KOPT-K1 (cell line): ENCODE measurements around the gene HIGD1A.

Source experiments
- H3K27ac ChIP-seq: fragments of 200-600 bp; sonication (generic); 2 replicates; pipeline ENCODE4 v1.5.1; 2016; ENCODE audit warnings: antibody characterized with exemption, mild to moderate bottlenecking, low read depth, low read length; ENCODE audit not compliant: poor library complexity, severe bottlenecking
- H3K36me3 ChIP-seq: fragments of 200-600 bp; sonication (generic); 2 replicates; pipeline ENCODE4 v1.5.1; 2017; ENCODE audit warnings: antibody characterized with exemption, mild to moderate bottlenecking, low read length, moderate library complexity; ENCODE audit not compliant: insufficient read depth
- H3K9me3 ChIP-seq: fragments of 200-600 bp; sonication (generic); 2 replicates; pipeline ENCODE4 v1.5.1; 2017; ENCODE audit warnings: antibody characterized with exemption, low read length, mild to moderate bottlenecking; ENCODE audit not compliant: insufficient read depth, poor library complexity, severe bottlenecking

Gene HIGD1A

DNA sequence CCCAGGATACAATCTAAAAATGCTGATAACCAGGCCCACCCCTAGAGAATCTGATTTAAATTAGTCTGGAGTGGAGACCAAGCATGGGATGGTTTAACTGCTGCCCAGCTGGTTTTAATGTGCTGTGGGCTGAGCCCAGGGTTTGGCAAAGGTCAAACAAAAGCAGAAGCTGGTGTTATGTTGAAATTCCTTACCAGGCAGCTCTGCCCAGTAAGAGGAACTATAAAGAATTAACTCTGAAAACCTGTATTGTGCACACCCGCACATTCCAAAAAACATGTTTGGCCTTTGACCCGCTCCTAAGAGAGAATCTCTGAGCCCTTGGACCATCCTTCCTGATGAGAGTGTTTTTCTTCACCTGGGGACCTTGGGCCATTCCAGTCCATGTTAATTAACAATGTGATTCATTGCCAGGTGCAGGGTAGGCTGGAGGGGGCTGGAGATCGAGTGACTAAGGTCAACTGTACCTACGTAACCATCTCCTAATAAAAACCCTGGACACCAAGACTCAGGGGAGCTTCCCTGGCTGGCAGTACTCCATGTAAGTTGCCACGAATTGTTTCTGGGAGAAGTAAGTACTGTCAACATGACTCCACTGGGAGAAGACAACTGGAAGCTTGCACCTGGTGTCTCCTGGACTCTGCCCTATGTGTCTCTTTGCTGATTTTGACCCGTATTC lies 42.1 kb downstream of the HIGD1A start:
- no peaks in the 10 kb centered on the region for H3K9me3 ChIP-seq
- H3K36me3 ChIP-seq: no peaks in the 10 kb centered on the region
- no peak overlapping the region for H3K27ac ChIP-seq

DNA sequence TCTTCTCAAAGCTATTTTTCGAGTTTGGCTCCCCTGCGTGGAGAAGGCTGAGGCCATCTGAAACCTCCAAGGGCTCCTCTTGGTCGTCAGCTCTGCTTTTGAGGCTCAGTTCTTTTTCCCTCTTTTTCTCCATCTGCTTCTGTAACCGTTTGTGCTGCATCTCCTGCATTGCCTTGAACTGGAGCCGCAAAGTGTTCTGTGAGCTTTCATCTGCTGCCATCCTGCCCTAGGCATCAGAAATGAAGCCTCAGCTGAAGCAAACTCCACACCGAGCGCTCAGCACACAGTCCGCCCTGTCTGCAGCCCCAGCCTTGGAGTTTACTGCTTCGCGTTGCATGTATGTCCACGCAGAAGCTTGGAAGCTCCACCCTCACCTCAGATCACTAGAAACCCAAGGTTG lies 46.2 kb downstream of the HIGD1A start:
- Histone ChIP-seq H3K36me3 (no peaks in the 10 kb centered on the region), H3K27ac (no peak overlapping the region)

DNA sequence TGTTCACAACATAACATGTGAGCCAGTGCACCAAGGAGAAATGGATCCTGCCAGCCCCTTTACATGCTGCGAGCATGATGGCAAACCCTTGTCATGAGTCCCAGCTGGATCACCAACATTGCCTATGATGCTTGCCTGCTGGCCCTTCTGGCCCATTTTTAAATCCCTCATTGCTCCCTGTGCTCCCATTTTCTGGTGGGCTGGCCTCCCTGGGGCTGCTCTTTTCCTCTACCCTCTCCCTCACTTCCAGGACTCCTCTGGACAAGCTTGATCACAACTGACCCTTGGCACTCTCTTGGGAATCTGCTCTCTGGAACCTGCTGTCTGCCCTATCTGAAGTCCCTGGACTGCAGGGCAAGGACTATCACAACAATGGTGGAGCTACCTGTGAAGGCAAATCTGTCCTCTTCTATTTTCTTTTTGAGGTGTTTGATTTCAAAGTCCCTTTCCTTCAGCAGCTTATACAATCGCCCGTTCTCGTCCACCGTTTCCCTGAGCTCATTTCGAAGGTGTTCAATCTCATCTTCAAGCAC lies 47.5 kb downstream of the HIGD1A start:
- Histone ChIP-seq H3K27ac (no peak overlapping the region), H3K9me3 (no peaks in the 10 kb centered on the region)

More for the DNA sequence above, 46.2 kb downstream of the HIGD1A start:
- no peaks in the 10 kb centered on the region for H3K9me3 ChIP-seq

DNA sequence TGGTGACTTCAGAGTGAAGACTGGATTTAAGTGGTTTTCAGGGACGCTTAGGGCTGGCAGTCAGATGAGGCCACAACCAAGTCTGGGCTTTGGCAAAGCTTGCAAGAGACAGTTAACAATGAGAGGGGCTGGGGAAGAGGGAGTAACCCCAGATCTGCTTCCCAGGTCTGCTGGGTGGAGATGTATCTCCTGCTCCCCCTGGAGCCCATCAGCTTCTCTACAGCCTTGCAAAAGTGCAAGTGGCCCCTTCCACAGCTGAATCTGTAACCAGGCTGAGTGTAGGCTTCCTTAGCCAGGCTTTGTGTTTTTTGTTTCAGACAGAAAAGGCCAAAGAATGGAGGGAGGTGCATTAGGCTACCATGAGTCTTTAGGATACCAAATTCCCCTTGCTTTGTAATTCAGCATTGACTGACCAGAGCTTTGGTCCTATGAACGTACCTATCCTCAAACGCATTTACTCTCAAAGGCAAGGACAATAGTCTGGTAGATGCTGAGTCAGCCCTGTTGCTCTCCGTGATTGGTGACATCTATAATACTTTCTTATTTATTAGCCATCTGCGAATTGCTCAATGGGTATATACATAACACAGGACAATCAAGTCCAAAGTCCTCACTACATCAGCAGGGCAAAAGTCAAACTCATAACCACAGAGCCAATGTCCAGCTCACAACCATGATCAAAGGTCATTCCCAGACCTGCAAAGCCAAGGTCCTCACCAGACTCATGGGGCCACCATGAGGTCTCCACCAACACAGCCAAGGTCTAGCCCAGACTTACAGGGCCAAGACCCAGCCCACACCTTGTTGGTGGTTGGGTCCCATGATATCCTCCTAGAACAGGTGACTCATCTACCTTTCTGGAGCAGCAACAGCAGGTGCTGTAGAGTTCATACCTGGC lies 48.4 kb downstream of the HIGD1A start:
- Histone ChIP-seq H3K9me3 (no peaks in the 10 kb centered on the region), H3K36me3 (no peaks in the 10 kb centered on the region), H3K27ac (no peak overlapping the region)

More for the DNA sequence above, 47.5 kb downstream of the HIGD1A start:
- no peaks in the 10 kb centered on the region for H3K36me3 ChIP-seq

DNA sequence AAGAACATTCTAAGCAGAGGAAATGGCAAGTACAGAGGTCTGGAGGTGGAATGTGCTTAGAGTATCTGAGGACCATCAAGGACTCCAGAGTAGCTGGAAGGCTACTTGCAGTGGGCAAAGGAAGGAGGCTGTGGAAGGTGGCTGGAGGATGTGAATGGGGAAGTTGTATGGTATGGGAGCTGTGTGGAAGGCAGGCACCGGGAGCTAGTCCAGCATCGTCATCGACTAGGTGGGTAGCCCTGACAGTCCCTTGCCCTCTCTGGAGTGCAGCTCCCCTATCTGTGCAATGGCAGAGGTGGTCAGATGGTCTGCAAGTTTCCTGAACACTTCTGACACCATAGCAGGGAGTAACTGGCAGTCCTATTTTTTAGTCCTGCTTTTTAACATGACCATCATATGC lies 50.5 kb downstream of the HIGD1A start:
- H3K27ac ChIP-seq: no peak overlapping the region
- H3K36me3 ChIP-seq: no peaks in the 10 kb centered on the region

DNA sequence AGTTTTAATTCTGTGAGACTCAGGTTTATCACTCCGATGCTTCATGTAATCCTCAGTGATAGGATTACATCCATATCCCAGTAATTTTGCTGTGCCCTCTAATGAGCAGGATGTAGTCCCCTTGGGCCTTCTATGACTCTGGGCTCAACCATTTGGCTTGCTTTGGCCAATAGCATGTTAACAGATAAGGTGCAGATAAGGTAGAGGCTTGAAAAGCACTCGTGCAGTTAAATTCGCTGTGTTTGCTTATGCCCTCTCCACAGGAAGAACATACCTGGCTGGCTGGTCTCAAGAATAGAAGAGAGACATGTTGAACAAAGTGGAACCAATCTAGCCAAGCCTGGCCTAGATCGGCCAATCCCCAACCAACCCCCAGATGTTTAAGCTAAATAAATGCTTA lies 51.3 kb downstream of the HIGD1A start:
- Histone ChIP-seq H3K9me3 (no peaks in the 10 kb centered on the region), H3K36me3 (no peaks in the 10 kb centered on the region), H3K27ac (no peak overlapping the region)

More for the DNA sequence above, 50.5 kb downstream of the HIGD1A start:
- no peaks in the 10 kb centered on the region for H3K9me3 ChIP-seq

DNA sequence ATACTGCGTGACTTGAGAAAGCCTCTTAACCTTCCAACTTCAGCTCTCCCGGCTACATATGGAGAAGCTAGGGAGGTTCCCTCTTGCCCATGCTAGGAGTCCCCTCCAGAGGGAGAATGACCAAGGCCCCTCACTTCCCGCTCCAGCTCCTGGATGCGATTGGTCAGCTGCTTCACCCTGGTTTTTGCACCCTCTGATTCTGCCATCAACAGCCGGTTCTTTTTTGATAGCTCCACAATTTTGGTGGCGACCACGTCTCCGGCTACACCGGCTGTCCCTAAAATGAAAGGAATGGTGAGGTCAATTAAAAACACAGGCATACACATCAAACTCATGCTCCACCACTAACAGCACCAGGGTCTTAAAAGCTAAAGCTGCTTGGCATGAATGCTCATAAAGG lies 51.8 kb downstream of the HIGD1A start:
- no peaks in the 10 kb centered on the region for H3K9me3 ChIP-seq
- H3K27ac ChIP-seq: no peak overlapping the region
- no peaks in the 10 kb centered on the region for H3K36me3 ChIP-seq

DNA sequence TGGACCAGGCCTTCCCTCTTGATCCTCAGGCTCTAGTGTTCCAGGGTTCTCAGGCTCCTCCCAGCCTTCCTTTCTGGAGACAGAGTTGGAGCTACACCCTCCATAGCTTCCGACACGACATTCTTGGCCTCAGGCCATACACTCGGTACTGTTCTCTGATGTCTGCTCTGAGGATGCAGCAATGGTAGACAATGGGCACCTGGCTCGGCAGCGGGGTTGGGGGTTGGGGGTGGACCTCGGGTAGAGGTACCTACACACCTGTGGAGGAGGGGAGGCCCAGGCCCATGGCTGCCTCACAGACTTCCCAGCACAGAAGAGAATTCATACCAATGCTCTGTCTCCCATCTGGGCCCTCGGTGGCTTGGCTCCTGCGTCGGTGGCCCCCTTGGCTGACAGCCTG lies 52.7 kb downstream of the HIGD1A start:
- Histone ChIP-seq H3K27ac (no peak overlapping the region), H3K9me3 (no peaks in the 10 kb centered on the region), H3K36me3 (no peaks in the 10 kb centered on the region)

DNA sequence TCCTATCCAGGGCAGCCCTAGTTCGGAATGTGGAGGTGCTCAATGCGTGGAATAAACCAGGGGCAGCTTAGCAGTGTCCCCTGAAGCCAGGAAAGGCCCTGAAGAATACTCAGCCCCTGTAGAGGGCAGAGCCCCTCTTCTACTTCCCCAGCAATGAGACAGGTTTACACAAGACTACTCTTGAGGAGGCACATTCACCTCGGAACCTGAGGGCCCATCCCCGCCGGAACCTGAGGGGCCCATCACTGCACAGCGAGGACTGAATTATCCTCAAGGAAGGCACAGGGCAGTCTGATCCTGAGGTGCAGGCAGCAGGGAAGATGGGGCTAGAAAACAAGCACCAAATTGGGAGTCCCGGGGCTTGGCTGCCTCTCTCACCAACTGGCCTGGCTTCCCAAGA lies 53.5 kb downstream of the HIGD1A start:
- no peaks in the 10 kb centered on the region for H3K36me3 ChIP-seq
- H3K9me3 ChIP-seq: no peaks in the 10 kb centered on the region

DNA sequence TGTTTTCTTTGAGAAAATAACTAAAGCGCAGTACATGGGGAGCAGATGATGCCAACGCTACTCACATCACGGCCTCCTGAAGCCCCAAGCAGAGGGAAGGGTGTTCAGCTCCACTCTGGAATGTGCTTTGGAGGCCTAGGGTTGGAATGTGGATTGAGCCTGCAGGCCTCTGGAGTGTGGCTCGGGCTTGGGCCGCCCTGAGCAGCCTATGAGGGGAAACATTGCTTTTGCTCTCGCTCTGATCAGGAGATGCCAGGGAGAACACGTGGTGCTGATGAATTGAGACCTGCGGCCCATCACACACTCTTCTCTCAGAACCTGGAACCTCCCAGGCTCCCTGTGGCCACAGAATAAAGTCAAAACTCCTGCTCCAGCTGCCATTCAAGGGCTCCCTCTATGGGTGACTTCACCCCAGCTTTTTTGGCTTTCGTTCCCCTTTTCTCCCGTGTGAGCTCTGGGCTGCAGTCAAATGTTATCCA lies 54.5 kb downstream of the HIGD1A start:
- Histone ChIP-seq H3K27ac (no peak overlapping the region), H3K9me3 (no peaks in the 10 kb centered on the region), H3K36me3 (no peaks in the 10 kb centered on the region)

More for the DNA sequence above, 53.5 kb downstream of the HIGD1A start:
- no peak overlapping the region for H3K27ac ChIP-seq

DNA sequence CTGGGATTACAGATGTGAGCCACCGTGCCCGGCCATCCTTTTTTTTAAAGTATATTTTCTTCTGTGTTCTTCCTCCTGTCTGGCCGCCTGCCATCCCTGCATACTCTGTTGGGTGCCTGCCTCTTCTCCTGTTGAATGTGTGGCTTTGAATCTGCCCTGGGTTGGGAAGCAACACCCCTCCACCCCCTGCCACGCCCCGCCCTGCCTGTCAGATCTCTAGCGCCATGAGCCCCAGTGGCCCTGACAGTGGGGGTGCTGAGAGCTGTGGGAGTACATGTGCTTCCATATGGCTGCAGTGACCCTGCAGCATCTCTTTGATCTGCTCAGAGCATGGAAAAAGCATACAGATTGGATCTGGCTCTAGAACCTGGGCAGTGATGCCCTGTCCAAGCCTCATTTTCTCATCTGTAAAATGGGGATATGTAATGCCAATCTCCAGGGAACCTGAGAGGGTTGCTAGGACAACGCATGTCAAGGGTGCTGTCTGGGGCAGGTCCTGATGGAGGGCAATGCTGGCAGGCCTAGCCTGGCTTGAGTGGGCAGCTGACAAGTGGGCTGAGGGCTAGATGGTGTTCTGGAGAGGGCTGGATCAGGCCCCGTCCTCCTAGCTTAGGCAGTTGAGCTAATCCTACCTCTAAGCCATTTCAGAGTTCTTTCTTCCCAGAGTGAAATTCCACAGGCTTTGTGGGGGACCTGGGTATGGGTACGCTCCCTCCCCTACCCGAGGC lies 55.1 kb downstream of the HIGD1A start:
- H3K36me3 ChIP-seq: no peaks in the 10 kb centered on the region
- no peaks in the 10 kb centered on the region for H3K9me3 ChIP-seq
- no peak overlapping the region for H3K27ac ChIP-seq

DNA sequence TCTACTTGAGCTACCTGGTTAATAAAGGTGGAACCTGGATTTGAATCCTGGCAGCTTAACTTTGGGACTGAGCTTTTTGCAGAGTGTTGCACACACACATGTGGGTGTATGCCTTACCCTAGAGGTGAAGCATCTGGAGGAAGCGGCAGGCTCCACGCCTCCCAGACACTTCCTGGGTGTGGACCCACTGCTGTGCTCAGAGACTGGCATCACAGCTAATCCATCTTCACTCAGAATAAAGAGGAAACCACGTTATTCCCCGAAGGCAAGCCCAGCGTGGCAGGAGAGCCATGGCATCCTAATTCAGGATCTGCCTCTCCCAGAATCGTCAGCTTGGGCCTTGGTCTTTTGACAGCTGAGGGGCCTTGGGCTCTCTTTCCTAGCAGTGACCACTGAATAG lies 56.7 kb downstream of the HIGD1A start:
- no peaks in the 10 kb centered on the region for H3K9me3 ChIP-seq
- H3K36me3 ChIP-seq: no peaks in the 10 kb centered on the region
- H3K27ac ChIP-seq: no peak overlapping the region

DNA sequence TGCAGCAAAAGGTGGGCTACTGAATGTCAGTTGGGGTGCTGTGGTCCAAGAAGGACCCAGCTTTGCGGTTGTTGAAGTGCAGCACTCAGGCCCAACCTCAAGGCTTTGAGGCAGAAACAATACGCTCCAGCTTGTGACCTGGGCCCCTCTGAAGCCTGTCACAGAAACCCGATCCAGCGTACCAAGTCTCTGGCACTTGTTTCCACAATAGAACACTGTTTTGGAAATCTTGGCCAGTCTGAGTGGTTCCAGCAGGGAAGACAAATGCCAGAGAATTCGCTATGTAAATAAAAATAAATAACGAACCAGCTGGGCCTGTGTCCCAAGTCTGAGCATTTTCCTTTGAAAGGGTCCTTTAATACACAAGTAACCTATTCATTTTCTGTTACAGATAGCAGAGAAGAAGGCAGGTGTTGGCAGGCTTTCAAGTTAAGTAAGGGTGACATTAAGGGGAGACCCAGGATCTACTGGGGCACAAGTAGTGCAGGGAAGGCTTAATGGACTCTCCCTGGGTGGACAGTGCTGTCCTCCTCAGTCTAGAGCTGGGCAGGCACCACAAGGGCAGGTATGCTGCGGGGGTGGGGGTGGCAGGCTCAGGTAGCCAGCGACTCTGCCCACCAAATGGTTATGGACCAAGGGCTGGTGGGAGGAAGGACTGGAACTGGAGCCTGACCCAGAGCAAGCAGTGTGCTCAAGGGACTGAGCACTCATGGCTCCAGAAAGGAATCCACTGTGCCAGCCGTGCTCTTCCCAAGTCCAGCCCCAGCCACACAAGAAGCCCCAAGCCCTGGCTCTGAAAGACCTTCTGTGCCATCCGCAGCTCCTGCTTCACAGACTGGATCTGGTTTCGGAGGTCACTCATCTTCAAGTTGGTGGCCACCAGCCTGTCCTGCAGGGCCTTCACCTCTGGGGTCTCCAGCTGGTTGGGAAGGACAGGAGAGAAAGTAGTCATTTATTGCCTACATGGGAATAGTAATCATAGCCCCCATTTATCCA lies 57.5 kb downstream of the HIGD1A start:
- H3K9me3 ChIP-seq: no peaks in the 10 kb centered on the region
- H3K36me3 ChIP-seq: no peaks in the 10 kb centered on the region
- no peak overlapping the region for H3K27ac ChIP-seq
